Lower lobe of right lung (tissue), 2 donors: ENCODE data around the gene MYLK3. TPM values are rescaled to one million over a fixed set of nuclear protein-coding genes. Genes with fewer than 3 reads are reported as not detected.

Experiments used
- ATAC-seq, 2 donors: fragments of 200-7000 bp; cut with Tn5 transposase; one replicate each; pipeline ENCODE4 v1.9.1; 2020 to 2022; ENCODE audit warnings: mild to moderate bottlenecking in 2 of 2, moderate library complexity in 2 of 2
- DNase-seq: peaks from one replicate; pipeline ENCODE4 v3.0.0-alpha.2; 2020
- H3K27ac ChIP-seq: fragments of 200-600 bp; one replicate; pipeline ENCODE4 v1.8.0; 2022
- H3K27me3 ChIP-seq: fragments of 200-600 bp; one replicate; pipeline ENCODE4 v1.8.0; 2022; ENCODE audit warnings: low read depth
- H3K36me3 ChIP-seq: fragments of 200-600 bp; one replicate; pipeline ENCODE4 v1.8.0; 2022; ENCODE audit warnings: mild to moderate bottlenecking
- H3K4me1 ChIP-seq: fragments of 200-600 bp; one replicate; pipeline ENCODE4 v1.8.0; 2022
- H3K4me3 ChIP-seq: fragments of 200-600 bp; one replicate; pipeline ENCODE4 v1.8.0; 2022; ENCODE audit warnings: mild to moderate bottlenecking
- H3K9me3 ChIP-seq: fragments of 200-600 bp; one replicate; pipeline ENCODE4 v1.8.0; 2022
- CTCF ChIP-seq: fragments of 200-600 bp; IDR thresholded peaks from one replicate; pipeline ENCODE4 v1.8.0; 2022; ENCODE audit warnings: antibody characterized with exemption, mild to moderate bottlenecking
- intact Hi-C: fragments of 100-400 bp; cut with DNase I; formaldehyde crosslinking; loops from one replicate; pipeline ENCODE4 v1.11.0; 2022
- total RNA-seq: library from RNA; stranded (reverse); fragmentation: NEBNext Ultra II Directional; extraction: Animal tissue kit (Norgen Biotek cat#: 25700); gene quantifications from one replicate; pipeline ENCODE4 v1.2.1, GENCODE V29; 2021
- donor health status: DM: no; HTN: yes; CAD: no; lungs with severe emphysema.

MYLK3 gene
- total RNA-seq, 1 donor from 2014 or later = 2.0 TPM

DNA sequence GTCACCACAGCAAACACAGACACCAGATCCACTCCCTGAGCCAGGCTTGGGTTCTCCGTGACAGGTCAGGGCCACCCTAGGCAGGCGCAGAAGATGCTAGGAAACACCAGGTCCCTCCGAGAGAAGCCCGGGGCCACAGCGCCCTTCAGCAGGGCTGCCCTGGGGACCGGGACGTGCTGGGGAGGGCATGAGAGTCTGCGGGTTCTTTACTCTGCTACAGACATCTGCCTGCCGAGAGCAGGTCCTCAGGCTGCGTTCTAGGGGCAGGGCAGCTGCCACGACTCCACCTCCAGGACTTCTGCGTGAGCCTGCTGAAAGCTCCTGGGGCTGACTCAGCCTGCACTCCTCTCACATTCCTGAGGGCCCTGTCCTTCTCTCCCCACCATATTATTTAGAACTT, 11.4 kb downstream of the MYLK3 start:
- no peak for TF ChIP-seq CTCF
- Histone ChIP-seq H3K9me3 (no peaks in the 10 kb centered on the region), H3K27ac (no peak overlapping the region), H3K4me1 (no peaks in the 10 kb centered on the region), H3K36me3 (no peaks in the 10 kb centered on the region), H3K27me3 (no peaks in the 10 kb centered on the region), H3K4me3 (no peak overlapping the region)
- intact Hi-C loops = no loop called here
- no peak for ATAC-seq
- DNase-seq = no peak

DNA sequence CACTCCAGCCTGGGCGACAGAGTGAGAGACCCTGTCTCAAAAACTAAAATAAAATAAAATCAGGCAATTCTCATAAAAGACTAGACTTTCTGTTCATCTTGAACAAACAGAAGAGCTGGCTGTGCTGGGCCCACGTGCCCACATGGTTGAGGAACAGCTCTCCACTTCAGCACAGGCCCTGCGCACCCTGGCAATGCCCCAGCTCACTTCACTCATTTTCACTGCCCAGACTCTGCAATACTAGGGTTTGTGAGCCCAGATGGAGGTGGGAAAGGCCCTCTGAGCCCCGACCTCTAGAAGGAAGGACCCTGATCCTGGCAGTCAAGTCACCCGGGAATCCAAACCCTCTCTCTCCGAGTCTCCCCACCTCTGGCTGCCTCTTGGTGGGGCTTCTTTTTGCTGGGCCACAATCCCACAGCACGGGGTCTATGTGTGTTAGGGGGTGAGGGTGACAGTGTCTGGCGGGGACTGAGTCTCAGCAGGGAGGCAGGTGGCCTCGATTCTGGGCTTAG, 14.8 kb downstream of the MYLK3 start:
- Histone ChIP-seq H3K36me3 (no peaks in the 10 kb centered on the region), H3K27ac (no peak overlapping the region), H3K4me1 (no peaks in the 10 kb centered on the region), H3K27me3 (no peaks in the 10 kb centered on the region), H3K4me3 (no peak overlapping the region), H3K9me3 (no peaks in the 10 kb centered on the region)
- TF ChIP-seq CTCF = no peak
- ATAC-seq = no peak
- no peak for DNase-seq
- intact Hi-C loops = no loop called here

DNA sequence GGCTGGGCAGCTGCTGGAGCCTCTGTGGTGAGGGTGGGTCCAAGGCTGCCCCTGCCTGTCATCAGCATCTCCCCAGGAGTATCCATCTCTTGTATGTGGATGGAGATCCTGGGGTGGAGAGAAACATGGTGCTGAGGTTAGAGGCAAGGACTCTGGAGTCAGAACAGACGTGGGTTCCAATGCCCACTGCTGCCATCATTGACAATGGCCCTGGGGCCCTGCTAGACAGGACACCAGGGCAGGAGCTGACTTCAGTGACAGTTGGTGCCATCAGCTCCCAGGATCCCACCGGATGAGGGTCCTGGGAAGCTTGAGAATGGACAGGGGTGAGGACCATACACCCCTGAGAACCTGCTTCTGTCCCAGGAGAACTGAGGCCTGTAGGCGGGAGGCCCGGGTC, 15.6 kb downstream of the MYLK3 start:
- intact Hi-C loops = no loop called here
- Histone ChIP-seq H3K36me3 (no peaks in the 10 kb centered on the region), H3K27me3 (no peaks in the 10 kb centered on the region), H3K4me1 (no peaks in the 10 kb centered on the region), H3K9me3 (no peaks in the 10 kb centered on the region), H3K27ac (no peak overlapping the region), H3K4me3 (no peak overlapping the region)
- ATAC-seq (no peak), DNase-seq (no peak)
- TF ChIP-seq CTCF = no peak

DNA sequence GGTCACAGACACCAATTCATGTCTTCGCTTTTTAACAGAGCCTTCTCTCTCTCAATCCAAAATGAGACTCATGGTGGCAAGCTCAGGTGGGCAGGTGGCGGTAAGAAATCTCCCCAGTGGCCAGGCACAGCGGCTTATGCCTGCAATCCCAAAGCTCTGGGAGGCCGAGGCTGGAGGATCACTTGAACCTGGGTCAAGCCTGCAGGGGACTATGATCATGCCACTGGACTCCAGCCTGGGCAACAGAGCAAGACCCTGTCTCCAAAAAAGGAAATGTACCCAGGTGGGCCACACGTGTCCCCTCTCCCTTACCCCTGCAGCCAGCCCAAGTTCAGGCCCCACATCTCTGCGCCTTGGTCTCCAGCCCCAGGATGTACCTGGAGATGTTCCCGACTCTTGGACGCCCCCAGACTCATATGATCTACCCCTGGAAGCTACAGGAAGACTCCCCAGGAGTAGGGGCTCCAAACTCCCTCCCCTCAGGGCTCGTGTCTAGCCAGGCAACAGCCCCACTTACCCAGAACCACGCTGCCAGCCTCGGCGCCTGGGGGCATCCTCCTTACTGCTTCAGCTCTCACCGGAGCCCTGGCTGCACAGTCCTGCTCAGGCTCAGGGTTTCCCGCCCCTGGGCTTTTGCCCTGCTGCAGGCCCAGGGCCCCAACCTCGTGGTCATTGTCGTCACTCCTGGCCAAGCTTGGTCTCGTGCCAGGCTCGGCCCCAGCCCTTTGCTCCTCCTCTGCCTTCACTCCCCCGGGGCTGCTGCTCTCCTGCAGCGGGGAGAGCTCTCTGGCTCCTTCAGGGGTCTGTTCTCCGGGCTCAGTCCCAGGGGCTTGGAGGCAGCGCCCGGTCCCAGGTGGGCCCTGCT, 16.2 kb downstream of the MYLK3 start:
- no peaks in the 10 kb centered on the region for H3K27me3 ChIP-seq
- H3K9me3 ChIP-seq = no peaks in the 10 kb centered on the region
- no peak overlapping the region for H3K27ac ChIP-seq
- DNase-seq (no peak), ATAC-seq (peak in 1 of 2 donors; percentile 14)
- H3K4me1 ChIP-seq = no peaks in the 10 kb centered on the region
- H3K36me3 ChIP-seq = no peaks in the 10 kb centered on the region
- no peak overlapping the region for H3K4me3 ChIP-seq
- intact Hi-C loops = no loop called here
- TF ChIP-seq CTCF = no peak

DNA sequence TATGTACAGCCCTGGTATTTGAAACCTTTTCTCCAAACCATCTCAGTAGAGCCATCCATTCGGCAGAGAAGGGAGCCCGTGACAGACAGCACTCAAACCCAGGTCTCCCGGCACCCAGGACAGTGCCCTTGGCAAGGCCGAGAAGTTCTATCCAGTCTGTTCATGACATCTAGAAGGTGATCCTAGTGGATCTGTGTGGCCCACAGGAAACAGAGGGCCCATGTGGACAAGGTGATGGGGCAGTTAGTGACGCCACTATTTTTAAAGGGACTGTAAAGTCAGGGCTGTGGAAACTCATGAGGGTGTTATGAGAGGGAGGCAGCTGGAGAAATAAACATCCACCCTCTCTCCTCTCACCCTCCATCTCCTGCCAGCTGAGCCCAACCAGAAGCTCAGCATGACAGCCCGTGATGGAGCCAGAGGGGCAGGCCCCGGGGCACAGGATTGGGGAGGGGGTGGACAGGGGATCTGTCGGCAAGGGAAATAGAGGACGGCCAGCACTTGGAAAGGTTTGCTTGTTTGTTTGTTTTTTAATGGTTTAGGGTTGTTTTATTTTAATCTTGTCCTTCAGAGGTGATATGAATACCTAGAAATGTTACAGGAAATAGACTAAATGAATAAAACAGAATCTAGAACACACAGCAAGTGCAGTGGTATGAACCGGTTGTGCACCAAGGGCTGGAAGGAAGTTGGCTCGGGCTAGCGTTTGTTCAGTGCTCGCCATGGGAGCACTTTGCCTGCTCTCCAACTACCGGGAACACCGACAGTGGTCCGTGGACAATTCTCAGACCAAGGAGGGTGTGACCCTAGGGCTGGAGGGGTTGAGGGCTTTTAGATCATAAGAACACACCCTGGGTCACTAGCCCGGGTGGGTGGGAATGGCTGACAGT, 17.1 kb downstream of the MYLK3 start:
- Histone ChIP-seq H3K4me3 (no peak overlapping the region), H3K9me3 (no peaks in the 10 kb centered on the region), H3K4me1 (no peaks in the 10 kb centered on the region), H3K27ac (no peak overlapping the region), H3K27me3 (no peaks in the 10 kb centered on the region), H3K36me3 (no peaks in the 10 kb centered on the region)
- intact Hi-C loops = no loop called here
- TF ChIP-seq CTCF = no peak
- DNase-seq (no peak), ATAC-seq (no peak)
